HEK293 (cell line): ENCODE measurements around the gene LAMTOR5.

Source experiments
- CTCF ChIA-PET: fragments of 350-600 bp; formaldehyde crosslinking; extraction: SDS; loops from one replicate; lab custom pipeline; 2021; ENCODE audit warnings: antibody characterized with exemption; lab: Yijun Ruan, JAX
- POLR2A ChIA-PET: fragments of 300-600 bp; formaldehyde crosslinking; extraction: SDS; loops from one replicate; lab custom pipeline; 2020; ENCODE audit warnings: antibody characterized with exemption, inconsistent platforms; lab: Yijun Ruan, JAX
- H3K27ac ChIP-seq: fragments of 200-500 bp; sonication (Bioruptor generic); 2 replicates; pipeline ENCODE4 v1.5.1; 2014; ENCODE audit warnings: low read depth, low read length, control low read depth, inconsistent platforms; ENCODE audit errors: extremely low read depth
- H3K36me3 ChIP-seq, 2 experiments: fragments of 200-500 bp in 1 of 2; sonication (Bioruptor generic) in 1 of 2; 1 replicate in 1 of 2; 2 replicates in 1 of 2; pipeline ENCODE4 v1.5.1; 2014 to 2017; ENCODE audit warnings: inconsistent platforms in 2 of 2, low read length in 2 of 2; ENCODE audit not compliant: control insufficient read depth in 2 of 2, insufficient read depth in 1 of 2
- H3K4me1 ChIP-seq: fragments of 200-500 bp; sonication (Bioruptor generic); 2 replicates; pipeline ENCODE4 v1.5.1; 2014; ENCODE audit warnings: mild to moderate bottlenecking, low read length, inconsistent platforms; ENCODE audit not compliant: control insufficient read depth, insufficient read depth
- H3K4me3 ChIP-seq: 2 replicates; pipeline ENCODE4 v1.5.1; 2011; ENCODE audit warnings: low read depth, mild to moderate bottlenecking, control low read depth, low read length, moderate library complexity
- H3K9me3 ChIP-seq: fragments of 200-500 bp; sonication (Bioruptor generic); 2 replicates; pipeline ENCODE4 v1.5.1; 2014; ENCODE audit warnings: low read depth, low read length, inconsistent platforms; ENCODE audit not compliant: control insufficient read depth, insufficient read depth
- GLI4 ChIP-seq: fragments of 450-650 bp; formaldehyde crosslinking; IDR thresholded peaks from 2 replicates; pipeline ENCODE4 v1.5.1; 2016; ENCODE audit warnings: missing biosample characterization, missing genetic modification characterization
- HIC1 ChIP-seq: fragments of 450-650 bp; formaldehyde crosslinking; IDR thresholded peaks from 2 replicates; pipeline ENCODE4 v1.5.1; 2016; ENCODE audit warnings: missing biosample characterization, missing genetic modification characterization
- PRDM1 ChIP-seq: fragments of 450-650 bp; formaldehyde crosslinking; IDR thresholded peaks from 2 replicates; pipeline ENCODE4; 2016; ENCODE audit warnings: missing biosample characterization, missing genetic modification characterization
- RBAK ChIP-seq: fragments of 450-650 bp; formaldehyde crosslinking; IDR thresholded peaks from 2 replicates; pipeline ENCODE4 v1.5.1; 2016; ENCODE audit warnings: missing biosample characterization, missing genetic modification characterization
- SP2 ChIP-seq: fragments of 450-650 bp; formaldehyde crosslinking; IDR thresholded peaks from 2 replicates; pipeline ENCODE4 v1.5.1; 2016; ENCODE audit warnings: missing biosample characterization, missing genetic modification characterization
- TCF7L2 ChIP-seq: IDR thresholded peaks from 2 replicates; pipeline ENCODE4 v1.6.1; 2011; ENCODE audit warnings: low read depth, mild to moderate bottlenecking, inconsistent platforms, low read length, moderate library complexity, borderline replicate concordance
- ZBTB48 ChIP-seq: fragments of 450-650 bp; formaldehyde crosslinking; IDR thresholded peaks from 2 replicates; pipeline ENCODE4 v1.5.1; 2016; ENCODE audit warnings: missing biosample characterization, missing genetic modification characterization
- ZFP69B ChIP-seq: fragments of 450-650 bp; formaldehyde crosslinking; IDR thresholded peaks from 2 replicates; pipeline ENCODE4 v1.5.1; 2016; ENCODE audit warnings: missing biosample characterization, missing genetic modification characterization
- ZNF175 ChIP-seq: fragments of 450-650 bp; formaldehyde crosslinking; IDR thresholded peaks from 2 replicates; pipeline ENCODE4 v1.5.1; 2016; ENCODE audit warnings: missing biosample characterization, missing genetic modification characterization
- ZNF37A ChIP-seq: fragments of 450-650 bp; IDR thresholded peaks from 2 replicates; pipeline ENCODE4 v1.5.1; 2018; ENCODE audit warnings: missing biosample characterization, missing genetic modification characterization
- ZNF510 ChIP-seq: fragments of 450-650 bp; formaldehyde crosslinking; IDR thresholded peaks from 2 replicates; pipeline ENCODE4 v1.5.1; 2018; ENCODE audit warnings: mild to moderate bottlenecking, missing genetic modification characterization, missing biosample characterization; ENCODE audit not compliant: insufficient replicate concordance
- ZNF610 ChIP-seq: fragments of 450-650 bp; formaldehyde crosslinking; IDR thresholded peaks from 2 replicates; pipeline ENCODE4 v1.5.1; 2016; ENCODE audit warnings: missing biosample characterization, missing genetic modification characterization, borderline replicate concordance
- ZNF692 ChIP-seq: fragments of 450-650 bp; formaldehyde crosslinking; IDR thresholded peaks from 2 replicates; pipeline ENCODE4 v1.5.1; 2016; ENCODE audit warnings: missing biosample characterization, missing genetic modification characterization
- ZNF704 ChIP-seq: fragments of 450-650 bp; formaldehyde crosslinking; IDR thresholded peaks from 2 replicates; pipeline ENCODE4 v1.5.1; 2016; ENCODE audit warnings: missing biosample characterization, missing genetic modification characterization
- ZNF707 ChIP-seq: fragments of 450-650 bp; formaldehyde crosslinking; IDR thresholded peaks from 2 replicates; pipeline ENCODE4 v1.5.1; 2016; ENCODE audit warnings: missing biosample characterization, missing genetic modification characterization
- ZNF791 ChIP-seq: fragments of 450-650 bp; formaldehyde crosslinking; IDR thresholded peaks from 2 replicates; pipeline ENCODE4 v1.5.1; 2016; ENCODE audit warnings: missing biosample characterization, missing genetic modification characterization
- ZNF792 ChIP-seq: fragments of 450-650 bp; formaldehyde crosslinking; IDR thresholded peaks from 2 replicates; pipeline ENCODE4 v1.5.1; 2016; ENCODE audit warnings: missing biosample characterization, missing genetic modification characterization

LAMTOR5 gene

DNA sequence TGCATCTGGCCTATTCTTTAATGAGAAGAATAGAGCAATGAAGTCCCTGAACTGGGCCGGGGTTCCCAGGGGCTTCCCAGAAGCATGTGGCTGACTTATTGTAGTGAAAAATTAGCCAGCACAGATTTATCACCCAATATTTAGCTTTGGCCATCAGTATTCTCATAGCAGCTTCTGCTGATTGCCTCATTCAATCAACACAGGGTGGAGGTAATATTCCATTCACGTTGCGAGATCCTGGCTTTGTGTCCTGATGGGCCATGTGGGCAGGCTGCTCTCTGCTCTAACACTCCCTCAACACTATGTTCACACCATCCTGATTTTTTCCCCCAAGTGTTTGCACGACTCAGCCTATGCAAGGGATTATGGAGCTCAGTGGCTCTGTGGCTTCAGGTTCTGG is 21.5 kb upstream of the LAMTOR5 start:
- no peaks in the 10 kb centered on the region for H3K36me3 ChIP-seq
- ChIA-PET POLR2A (no interaction called here), CTCF (interaction anchor here (0.6 to 1.4 kb wide), 4 partner anchors 12 to 769 kb away, joined by 3 to 7 read pairs (median 4); no protein-coding TSS in a partner anchor)
- TF ChIP-seq GLI4 (tag by site-specific recombination) = no peak
- TF ChIP-seq ZNF37A = no peak
- TF ChIP-seq PRDM1 = no peak
- TF ChIP-seq RBAK (tag by site-specific recombination) = no peak
- no peaks in the 10 kb centered on the region for H3K9me3 ChIP-seq
- H3K4me3 ChIP-seq = no peak overlapping the region
- H3K4me1 ChIP-seq = no peaks in the 10 kb centered on the region
- no peak overlapping the region for H3K27ac ChIP-seq

DNA sequence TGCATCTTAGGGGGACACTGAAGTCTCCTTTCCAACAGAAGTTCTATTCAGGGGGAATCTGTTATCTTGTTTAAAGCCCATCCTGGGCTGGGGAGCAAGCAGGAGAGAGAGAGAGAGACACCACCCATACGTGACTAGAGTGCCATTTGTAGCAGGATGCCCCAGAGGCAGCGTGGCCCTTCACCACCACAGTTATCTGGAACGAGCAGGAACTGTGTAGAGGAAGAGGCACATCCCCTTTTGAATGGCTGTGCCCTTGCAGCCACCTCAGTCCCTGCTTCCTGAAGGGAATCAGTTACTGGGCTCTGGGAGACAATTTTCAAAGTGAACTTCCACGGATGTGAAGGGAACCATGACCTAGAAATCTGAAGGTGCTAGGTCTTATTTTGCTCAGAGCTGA is 19.4 kb upstream of the LAMTOR5 start:
- no peaks in the 10 kb centered on the region for H3K4me1 ChIP-seq
- POLR2A ChIA-PET = no interaction called here
- H3K36me3 ChIP-seq = no peaks in the 10 kb centered on the region
- H3K4me3 ChIP-seq = no peak overlapping the region
- H3K27ac ChIP-seq = no peak overlapping the region
- CTCF ChIA-PET = interaction anchor here (0.8 to 2.9 kb wide), 3 partner anchors 19 to 576 kb away, joined by 3 to 14 read pairs (median 3); partner anchors contain the start of gene LAMTOR5
- TF ChIP-seq ZNF692 (tag by site-specific recombination) (no peak), ZNF510 (tag by site-specific recombination) (no peak), HIC1 (tag by site-specific recombination) (no peak), ZNF610 (tag by site-specific recombination) (no peak), TCF7L2 (no peak), ZNF792 (no peak), ZNF707 (tag by site-specific recombination) (no peak), ZNF791 (tag by site-specific recombination) (no peak), SP2 (tag by site-specific recombination) (no peak), ZNF175 (tag by site-specific recombination) (no peak), ZNF704 (tag by site-specific recombination) (no peak)
- TF ChIP-seq, all 188 proteins: peak for 0
- H3K9me3 ChIP-seq = no peaks in the 10 kb centered on the region

DNA sequence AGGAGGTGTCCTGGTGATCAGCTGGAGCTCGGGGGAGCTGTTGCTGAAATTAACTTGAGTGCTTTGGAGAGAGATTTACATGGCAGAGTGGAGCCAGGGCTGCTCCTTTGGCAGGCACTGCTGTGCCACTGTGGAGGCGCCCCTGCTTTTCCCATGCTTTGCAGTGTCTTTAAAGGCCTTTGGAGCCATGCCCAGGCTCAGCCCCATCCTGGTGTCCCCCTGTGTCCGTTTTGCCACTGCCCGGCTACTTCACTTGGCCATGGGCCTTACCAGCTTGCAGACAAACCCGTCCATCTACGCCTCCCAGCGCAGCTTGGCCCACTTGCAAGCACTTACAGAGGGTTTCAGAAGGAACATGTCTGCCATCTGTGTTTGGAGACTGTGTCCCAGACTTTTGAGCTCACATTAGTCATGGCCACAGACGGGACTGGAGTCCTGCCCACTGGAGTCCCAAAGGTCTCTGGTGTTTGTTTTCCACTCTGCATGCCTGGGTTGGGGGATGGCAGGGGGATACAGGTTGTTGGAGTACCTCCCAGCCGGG is 18.2 kb upstream of the LAMTOR5 start:
- CTCF ChIA-PET = interaction anchor here (0.7 to 2.9 kb wide), 5 partner anchors 13 to 99 kb away, joined by 3 to 14 read pairs (median 3); partner anchors contain the start of gene LAMTOR5
- POLR2A ChIA-PET = interaction anchor here (1.3 kb wide), 1 partner anchor 17 kb away, joined by 3 read pairs; no protein-coding TSS in a partner anchor
- Histone ChIP-seq H3K4me1 (no peaks in the 10 kb centered on the region), H3K4me3 (no peak overlapping the region), H3K27ac (no peak overlapping the region), H3K9me3 (no peaks in the 10 kb centered on the region), H3K36me3 (no peaks in the 10 kb centered on the region)
- no peak for TF ChIP-seq ZFP69B (tag by site-specific recombination)
- no peak for TF ChIP-seq ZBTB48
